PFSK-1 (cell line): ENCODE data around the gene PXDN.

Experiments used
- FOXP2 ChIP-seq: optimal IDR thresholded peaks from 2 replicates; pipeline ENCODE3; 2011; ENCODE audit warnings: borderline replicate concordance, control low read depth, inconsistent platforms; ENCODE audit not compliant: insufficient read depth; ENCODE audit errors: extremely low read length, extremely low read depth
- POLR2AphosphoS5 ChIP-seq: IDR thresholded peaks from 2 replicates; pipeline ENCODE4 v1.6.1; 2012; ENCODE audit warnings: low read depth, mild to moderate bottlenecking, control low read depth, low read length, moderate library complexity

- TF ChIP-seq FOXP2 (no peak), POLR2AphosphoS5 (0 out of 2 replicates have a peak, but pooled peaks have one; percentile 35)
Measured at GRCh38 chr2:1631292-1632001, 112.9 kb downstream of the PXDN start.
